ENCODE results near the gene IMPG1.

DNA sequence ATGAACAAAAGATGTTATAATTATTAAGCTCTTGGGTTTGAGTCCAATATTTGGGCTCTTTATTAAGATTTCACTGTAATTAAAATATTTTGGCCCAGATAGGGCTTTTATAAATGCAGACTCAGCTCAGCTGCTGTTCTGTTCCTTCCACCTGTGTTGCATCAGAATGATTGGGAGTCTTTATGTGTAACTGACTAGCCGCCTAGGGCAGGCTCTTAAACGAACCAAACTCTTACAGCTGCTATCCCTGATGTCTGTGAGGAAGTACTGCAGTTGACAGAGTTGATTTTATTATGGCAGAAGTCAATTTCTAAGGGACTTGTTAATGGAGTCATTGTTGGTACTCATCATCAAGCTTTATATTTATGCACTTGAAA lies 178.7 kb downstream of the IMPG1 start:
- TF ChIP-seq POLR2A (IDR thresholded peaks at IDR 0.05) (no peak), EP300 (IDR thresholded peaks at IDR 0.05; ENCODE audit: low read depth) (no peak)
- TF ChIP-seq, protein P1, sequence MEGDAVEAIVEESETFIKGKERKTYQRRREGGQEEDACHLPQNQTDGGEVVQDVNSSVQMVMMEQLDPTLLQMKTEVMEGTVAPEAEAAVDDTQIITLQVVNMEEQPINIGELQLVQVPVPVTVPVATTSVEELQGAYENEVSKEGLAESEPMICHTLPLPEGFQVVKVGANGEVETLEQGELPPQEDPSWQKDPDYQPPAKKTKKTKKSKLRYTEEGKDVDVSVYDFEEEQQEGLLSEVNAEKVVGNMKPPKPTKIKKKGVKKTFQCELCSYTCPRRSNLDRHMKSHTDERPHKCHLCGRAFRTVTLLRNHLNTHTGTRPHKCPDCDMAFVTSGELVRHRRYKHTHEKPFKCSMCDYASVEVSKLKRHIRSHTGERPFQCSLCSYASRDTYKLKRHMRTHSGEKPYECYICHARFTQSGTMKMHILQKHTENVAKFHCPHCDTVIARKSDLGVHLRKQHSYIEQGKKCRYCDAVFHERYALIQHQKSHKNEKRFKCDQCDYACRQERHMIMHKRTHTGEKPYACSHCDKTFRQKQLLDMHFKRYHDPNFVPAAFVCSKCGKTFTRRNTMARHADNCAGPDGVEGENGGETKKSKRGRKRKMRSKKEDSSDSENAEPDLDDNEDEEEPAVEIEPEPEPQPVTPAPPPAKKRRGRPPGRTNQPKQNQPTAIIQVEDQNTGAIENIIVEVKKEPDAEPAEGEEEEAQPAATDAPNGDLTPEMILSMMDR (IDR thresholded peaks at IDR 0.05) = no peak
